HepG2 (cell line): ENCODE results near the gene ENG. TPM values are rescaled to one million over a fixed set of nuclear protein-coding genes. Genes with fewer than 3 reads are reported as not detected.
A peak's percentile ranks its signal among the peaks of the same experiment; 100 is the strongest.

Experiments
- ARID5B ChIP-seq: IDR thresholded peaks from 2 replicates; pipeline ENCODE4 v1.4.0; 2020; ENCODE audit warnings: mild to moderate bottlenecking, missing genetic modification reagents
- CTCF ChIP-seq: sonication (generic); formaldehyde crosslinking; IDR thresholded peaks from 2 replicates; pipeline ENCODE4 v1.5.0; 2020; ENCODE audit warnings: mild to moderate bottlenecking, missing genetic modification reagents, moderate library complexity
- FOXO4 ChIP-seq: sonication (generic); formaldehyde crosslinking; conservative IDR thresholded peaks from 2 replicates; pipeline ENCODE4 v1.8.1; 2023; ENCODE audit warnings: missing genetic modification reagents
- HIC2 ChIP-seq: sonication (generic); formaldehyde crosslinking; IDR thresholded peaks from 2 replicates; pipeline ENCODE4 v1.9.0; 2022; ENCODE audit warnings: low read depth, missing genetic modification reagents
- HMGA1 ChIP-seq: sonication (generic); formaldehyde crosslinking; conservative IDR thresholded peaks from 2 replicates; pipeline ENCODE4 v1.4.0; 2020; ENCODE audit warnings: missing genetic modification reagents
- MXD4 ChIP-seq: IDR thresholded peaks from 2 replicates; pipeline ENCODE4 v1.6.1; 2016; ENCODE audit warnings: mild to moderate bottlenecking, missing biosample characterization, missing genetic modification reagents
- MYC ChIP-seq: sonication (generic); formaldehyde crosslinking; IDR thresholded peaks from 2 replicates; pipeline ENCODE4 v1.9.0; 2021; ENCODE audit warnings: missing genetic modification reagents, borderline replicate concordance
- NR3C1 ChIP-seq: sonication (generic); formaldehyde crosslinking; IDR thresholded peaks from 2 replicates; pipeline ENCODE4 v1.4.0; 2020; ENCODE audit warnings: missing genetic modification reagents
- RARG ChIP-seq: sonication (generic); formaldehyde crosslinking; IDR thresholded peaks from 2 replicates; pipeline ENCODE4 v1.4.0; 2020; ENCODE audit warnings: low read depth, mild to moderate bottlenecking, missing genetic modification reagents
- TEAD3 ChIP-seq: optimal IDR thresholded peaks from 2 replicates; pipeline ENCODE3; 2016; ENCODE audit warnings: borderline replicate concordance
- USF2 ChIP-seq, 2 experiments: sonication (generic) in 1 of 2; formaldehyde crosslinking in 1 of 2; IDR thresholded peaks; 2 replicates each; pipeline versions ENCODE4 v1.5.1 to v1.6.1; 2011 to 2020; ENCODE audit warnings: borderline replicate concordance in 1 of 2, low read depth in 1 of 2, low read length in 1 of 2, mild to moderate bottlenecking in 1 of 2, missing genetic modification reagents in 1 of 2, moderate library complexity in 1 of 2
- XBP1 ChIP-seq: sonication (generic); formaldehyde crosslinking; IDR thresholded peaks from 2 replicates; pipeline ENCODE4 v1.5.0; 2020; ENCODE audit warnings: missing genetic modification reagents
- ZEB1 ChIP-seq: IDR thresholded peaks from 2 replicates; pipeline ENCODE4 v1.6.1; 2012; ENCODE audit warnings: mild to moderate bottlenecking, low read depth, inconsistent platforms; ENCODE audit not compliant: insufficient replicate concordance
- ZNF160 ChIP-seq: sonication (generic); formaldehyde crosslinking; IDR thresholded peaks from 2 replicates; pipeline ENCODE4 v1.8.0; 2022; ENCODE audit warnings: mild to moderate bottlenecking, inconsistent platforms, missing genetic modification reagents
- ZNF891 ChIP-seq: sonication (generic); formaldehyde crosslinking; IDR thresholded peaks from 2 replicates; pipeline ENCODE4 v1.5.0; 2020; ENCODE audit warnings: mild to moderate bottlenecking, missing genetic modification reagents
- polyA plus RNA-seq, 8 experiments: library from polyadenylated mRNA; depleted of rRNA in 3 of 8; stranded (reverse) in 7 of 8; unstranded in 1 of 8; fragments of >200 nt; fragmentation: Illumina TruSeq in 4 of 8; extraction: Trizol in 4 of 8; gene quantifications; 2 replicates each; pipeline versions ENCODE4 v1.2.1 to v1.2.3, GENCODE V29; 2011 to 2016; ENCODE audit warnings: low read depth in 4 of 8, missing spikeins in 1 of 8, mixed read lengths in 1 of 8; ENCODE audit not compliant: insufficient read depth in 1 of 8
- total RNA-seq, 5 experiments: library from RNA; depleted of rRNA; stranded (reverse); fragments of >200 nt; fragmentation: Illumina TruSeq; extraction: Trizol; gene quantifications; 2 replicates each; pipeline ENCODE4 v1.2.3, GENCODE V29; 2016; ENCODE audit warnings: low read depth in 1 of 5

The ENG gene
- total and polyA plus RNA-seq, 2 of the 13 experiments (the other 11 are each of a cell fraction or from before 2014, with no cell fraction given) = 0.02 to 1.1 TPM

- TF ChIP-seq ARID5B (CRISPR knock-in tag) (peak; percentile 56), RARG (CRISPR knock-in tag) (no peak), MXD4 (CRISPR knock-in tag) (no peak), ZNF891 (CRISPR knock-in tag) (no peak), HIC2 (CRISPR knock-in tag) (no peak), CTCF (no peak), ZEB1 (peak; percentile 85), USF2 (IDR thresholded peaks at IDR 0.05; ENCODE audit: low read depth, low read length) (no peak), USF2 (CRISPR knock-in tag; IDR thresholded peaks at IDR 0.05; ENCODE audit: borderline replicate concordance) (0 out of 2 replicates have a peak, but pooled peaks have one; percentile 38), MYC (CRISPR knock-in tag) (no peak), TEAD3 (CRISPR knock-in tag) (peak; percentile 38), HMGA1 (CRISPR knock-in tag) (no peak), ZNF160 (CRISPR knock-in tag) (no peak), FOXO4 (no peak), XBP1 (CRISPR knock-in tag) (no peak), NR3C1 (CRISPR knock-in tag) (no peak)
Measured at GRCh38 chr9:127848756-127849504, 5.5 kb downstream of the ENG start (continued).
